Left renal pelvis (tissue), 4 donors: Measurements from ENCODE around the gene SURF2. TPM values are rescaled to one million over a fixed set of nuclear protein-coding genes. Genes with fewer than 3 reads are reported as not detected.

Experiments
- DNase-seq, 4 donors: peaks; one replicate each; pipeline ENCODE4 v3.0.0-alpha.2; 2013; ENCODE audit warnings: low read depth in 4 of 4, low spot score in 3 of 4
- polyA plus RNA-seq, 4 donors: library from polyadenylated mRNA; unstranded; fragments of 120-200 nt; gene quantifications; one replicate each; pipeline ENCODE4 v1.2.1, GENCODE V29; 2013; ENCODE audit not compliant: insufficient read length in 4 of 4

Gene SURF2
- polyA plus RNA-seq, 4 donors = 12.4 to 25.6 (median 20.9) TPM

DNA sequence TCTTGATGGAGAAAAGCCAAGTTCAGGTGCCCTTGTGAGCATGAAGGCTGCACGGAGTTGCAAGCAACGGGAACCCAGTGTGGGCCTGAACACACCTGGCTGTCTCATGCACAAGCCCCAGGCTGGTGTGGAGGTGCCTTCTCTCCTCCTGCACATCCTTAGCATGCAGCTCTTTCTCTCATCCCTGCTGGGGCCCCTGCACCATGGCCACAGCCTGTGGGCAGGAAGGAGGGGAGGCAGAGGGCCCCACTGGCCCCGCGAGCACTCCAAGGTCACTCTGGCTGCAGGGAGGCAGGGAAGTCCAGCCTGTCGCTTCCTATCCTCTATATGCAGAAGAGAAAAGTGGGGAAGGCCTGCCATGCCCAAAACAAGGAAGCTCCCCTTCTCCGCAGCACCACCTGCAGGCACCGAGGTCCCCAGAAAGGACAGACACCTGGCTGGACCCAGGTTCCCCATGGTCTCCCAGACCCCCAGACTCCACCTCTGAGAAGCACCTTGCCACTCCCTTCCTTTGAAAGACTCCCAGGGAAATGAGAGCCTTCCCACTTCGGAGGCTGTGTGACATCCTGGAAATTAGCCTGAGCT, 38.4 kb downstream of the SURF2 start:
- no peak for DNase-seq

DNA sequence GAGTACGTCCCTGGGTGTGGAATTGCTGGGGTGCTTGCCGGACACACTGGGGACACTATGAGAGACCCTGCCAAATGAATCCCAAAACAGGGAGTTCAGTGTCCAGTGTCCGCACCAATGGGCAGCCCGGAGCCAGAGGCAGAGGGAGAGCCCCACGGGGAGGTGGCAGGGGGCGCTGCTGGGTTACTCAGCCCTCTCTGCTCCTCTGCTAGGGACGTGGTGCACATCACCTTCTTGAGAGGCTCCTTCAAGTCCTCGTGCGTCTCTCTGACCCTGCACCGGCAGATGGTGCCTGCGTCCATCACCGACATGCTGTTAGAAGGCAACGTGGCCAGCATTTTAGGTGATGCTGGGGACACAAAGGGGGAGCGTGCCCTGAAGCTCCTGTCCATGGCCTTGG, 40.6 kb downstream of the SURF2 start:
- DNase-seq = no peak

DNA sequence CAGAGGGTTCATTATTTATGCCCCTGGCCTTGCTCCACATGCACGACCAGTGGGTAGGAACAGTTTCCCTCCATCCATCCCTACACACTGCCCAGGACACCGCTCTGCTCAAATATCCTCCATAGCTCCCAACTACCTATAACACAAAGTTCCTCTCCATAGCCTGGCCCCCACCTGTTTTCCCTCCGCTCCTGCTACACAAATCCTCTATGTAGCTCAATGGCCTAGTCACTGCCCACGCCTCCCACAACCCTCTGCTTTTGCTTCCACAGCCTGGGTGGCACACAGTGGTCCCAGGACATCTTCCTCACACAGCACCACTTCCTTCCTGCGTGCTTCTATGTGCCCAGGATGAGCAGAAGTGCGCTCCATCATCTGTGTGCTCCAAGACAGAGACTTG, 41.0 kb downstream of the SURF2 start:
- DNase-seq = no peak

DNA sequence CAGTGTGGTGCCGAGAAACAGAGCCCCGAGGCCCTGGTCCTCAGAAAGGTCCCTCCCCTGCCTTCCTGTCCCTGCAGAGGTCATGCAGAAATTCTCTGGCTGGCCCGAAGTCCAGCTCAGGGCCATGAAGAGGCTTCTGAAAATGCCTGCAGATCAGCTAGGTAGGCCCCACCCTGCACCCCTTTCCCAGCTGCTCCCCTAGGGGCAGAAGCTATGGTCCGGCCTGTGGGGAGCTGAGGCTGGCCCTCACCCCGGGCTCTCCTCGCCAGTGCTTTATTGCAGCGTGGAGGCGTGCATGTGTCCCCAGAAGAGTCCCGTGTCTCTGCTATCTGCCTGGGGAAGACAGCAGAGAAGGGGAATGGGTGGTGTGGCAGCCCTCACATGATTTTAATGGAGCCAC, 41.5 kb downstream of the SURF2 start:
- DNase-seq = no peak

DNA sequence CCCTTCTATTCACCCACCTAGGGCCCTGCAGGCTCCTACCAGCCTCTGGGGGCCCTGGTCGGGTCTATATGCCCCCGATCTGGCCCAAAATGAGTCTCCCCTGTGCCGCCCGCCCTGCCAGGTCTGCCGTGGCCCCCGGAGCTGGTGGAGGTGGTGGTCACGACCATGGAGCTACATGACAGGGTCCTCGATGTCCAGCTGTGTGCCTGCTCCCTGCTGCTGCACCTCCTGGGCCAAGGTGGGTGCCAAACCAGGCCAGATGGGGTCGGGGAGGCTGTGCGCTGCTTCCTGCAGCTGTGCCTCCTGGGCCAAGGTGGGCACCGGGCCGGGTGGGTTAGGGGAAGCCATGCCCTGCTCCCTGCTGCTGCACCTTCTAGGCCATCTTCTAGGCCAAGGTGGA, 43.9 kb downstream of the SURF2 start:
- DNase-seq = no peak

DNA sequence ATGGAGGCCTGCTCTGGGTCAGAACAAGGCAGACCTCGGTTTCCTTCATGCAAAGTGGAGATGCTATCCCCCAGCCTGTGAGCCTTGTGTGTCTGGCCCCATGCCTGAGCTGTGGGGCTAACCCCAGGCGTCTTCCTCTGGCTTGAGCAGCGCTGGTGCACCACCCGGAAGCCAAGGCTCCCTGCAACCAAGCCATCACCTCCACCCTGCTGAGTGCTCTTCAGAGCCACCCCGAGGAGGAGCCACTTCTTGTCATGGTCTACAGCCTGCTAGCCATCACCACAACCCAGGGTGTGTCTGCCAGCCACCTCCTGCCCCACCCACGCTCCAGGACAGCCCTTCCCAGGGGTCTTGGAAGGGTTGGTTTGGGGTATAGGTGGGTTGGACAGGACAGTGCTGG, 45.2 kb downstream of the SURF2 start:
- no peak for DNase-seq

DNA sequence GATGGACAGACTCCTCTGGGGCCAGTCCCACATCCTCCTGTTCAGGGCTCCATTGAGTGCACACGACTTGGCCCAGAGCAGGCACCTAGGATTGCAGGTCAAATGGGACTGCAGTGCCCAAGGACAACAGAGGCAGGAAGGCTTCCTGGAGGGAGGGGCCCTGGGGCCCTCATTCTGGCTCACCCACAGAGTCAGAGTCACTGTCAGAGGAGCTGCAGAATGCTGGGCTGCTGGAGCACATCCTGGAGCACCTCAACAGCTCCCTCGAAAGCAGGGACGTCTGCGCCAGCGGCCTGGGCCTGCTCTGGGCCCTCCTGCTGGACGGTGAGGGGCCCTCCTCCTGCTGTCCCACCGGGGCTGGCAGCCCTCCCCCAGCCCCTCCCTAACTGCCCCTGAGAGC, 46.3 kb downstream of the SURF2 start:
- no peak for DNase-seq

DNA sequence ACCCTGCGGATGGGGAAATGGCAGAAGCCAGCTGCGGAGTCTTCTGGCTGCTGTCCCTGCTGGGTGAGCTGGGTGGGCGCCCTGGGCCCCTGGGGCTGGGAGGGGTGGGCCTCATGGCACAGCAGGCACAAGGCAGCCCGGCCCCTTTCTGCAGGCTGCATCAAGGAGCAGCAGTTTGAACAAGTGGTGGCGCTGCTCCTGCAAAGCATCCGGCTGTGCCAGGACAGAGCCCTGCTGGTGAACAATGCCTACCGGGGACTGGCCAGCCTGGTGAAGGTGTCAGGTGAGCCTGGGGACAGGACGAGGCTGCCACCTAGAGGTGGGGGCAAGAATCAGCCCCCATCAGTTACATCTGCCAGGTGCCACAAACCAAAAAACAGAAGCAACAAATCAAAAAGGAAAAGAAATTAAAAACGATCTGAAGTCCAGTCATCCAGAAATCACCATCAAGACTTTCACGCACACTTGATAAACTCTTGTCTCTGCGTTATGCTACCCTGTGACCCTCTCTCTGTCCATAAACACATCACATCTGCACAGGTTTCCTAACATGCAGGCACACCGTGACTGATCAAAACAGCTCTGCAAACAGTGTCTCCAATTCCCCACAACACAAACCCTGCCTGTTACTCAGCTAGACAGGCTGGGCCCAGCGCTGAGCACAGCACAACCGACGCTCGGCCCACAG, 47.6 kb downstream of the SURF2 start:
- no peak for DNase-seq

DNA sequence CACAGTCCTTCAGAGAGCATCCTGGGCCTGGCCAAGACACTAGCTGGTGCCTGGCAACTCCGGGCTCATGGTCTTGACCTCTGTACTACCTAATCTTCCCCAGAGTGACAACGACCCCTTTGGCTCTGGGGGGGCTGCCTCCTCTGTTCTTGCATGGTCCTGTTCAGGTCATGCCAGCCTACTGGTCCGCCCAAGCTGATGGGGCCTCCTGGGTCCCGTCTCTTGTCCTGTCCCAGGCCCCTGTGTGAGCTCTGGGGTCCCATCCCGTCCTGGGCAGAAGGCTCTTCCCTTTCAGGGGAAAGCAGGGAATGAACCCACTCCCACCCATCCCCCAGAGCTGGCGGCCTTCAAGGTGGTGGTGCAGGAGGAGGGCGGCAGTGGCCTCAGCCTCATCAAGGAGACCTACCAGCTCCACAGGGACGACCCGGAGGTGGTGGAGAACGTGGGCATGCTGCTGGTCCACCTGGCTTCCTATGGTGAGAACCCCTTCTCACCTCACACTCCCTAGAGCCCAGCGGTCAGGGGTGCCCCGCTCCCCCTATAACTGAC, 48.2 kb downstream of the SURF2 start:
- no peak for DNase-seq

DNA sequence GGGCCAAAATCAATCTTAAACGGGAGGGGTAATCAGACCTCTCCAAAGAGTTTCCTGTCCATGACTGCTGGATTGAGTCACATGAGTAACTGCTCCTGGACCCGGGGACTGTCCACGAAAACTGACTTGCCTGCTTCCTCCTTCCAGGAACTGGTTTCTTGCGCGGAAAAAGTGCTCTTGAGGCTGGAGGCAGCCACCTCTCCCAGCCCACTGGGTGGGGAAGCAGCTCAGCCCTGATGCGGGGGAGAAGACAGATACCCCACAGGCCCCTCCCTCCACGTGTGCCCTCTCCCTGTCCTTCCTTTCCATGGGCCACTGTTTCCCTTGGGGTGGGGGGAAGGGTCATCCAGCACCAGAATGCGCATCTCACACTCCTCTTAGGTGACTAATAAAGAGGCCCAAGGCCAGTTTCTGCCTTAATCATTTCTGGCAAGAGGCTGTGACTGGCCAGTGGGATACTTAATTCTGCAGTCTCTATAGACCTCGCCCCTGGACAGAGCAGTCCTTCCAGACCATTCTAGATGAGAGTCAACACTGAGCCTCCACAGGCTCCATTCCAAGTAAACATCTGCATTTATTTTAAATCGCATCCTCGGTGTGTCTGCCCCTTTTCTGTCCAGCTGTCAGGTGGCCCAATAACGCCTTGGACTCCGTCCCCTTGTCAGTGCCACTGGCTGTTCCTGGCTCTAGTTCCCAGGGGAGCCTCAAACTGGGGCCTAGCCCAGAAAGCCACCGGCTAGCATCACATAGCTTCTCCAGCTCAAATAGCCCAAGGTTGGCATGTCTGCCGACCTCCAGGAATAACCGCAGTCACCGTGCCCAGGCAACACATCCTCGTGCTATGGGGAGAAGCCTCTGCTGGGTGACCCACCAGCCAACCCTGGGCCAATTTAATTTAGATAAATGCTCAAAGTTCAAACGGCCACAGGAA, 49.4 kb downstream of the SURF2 start:
- no peak for DNase-seq

DNA sequence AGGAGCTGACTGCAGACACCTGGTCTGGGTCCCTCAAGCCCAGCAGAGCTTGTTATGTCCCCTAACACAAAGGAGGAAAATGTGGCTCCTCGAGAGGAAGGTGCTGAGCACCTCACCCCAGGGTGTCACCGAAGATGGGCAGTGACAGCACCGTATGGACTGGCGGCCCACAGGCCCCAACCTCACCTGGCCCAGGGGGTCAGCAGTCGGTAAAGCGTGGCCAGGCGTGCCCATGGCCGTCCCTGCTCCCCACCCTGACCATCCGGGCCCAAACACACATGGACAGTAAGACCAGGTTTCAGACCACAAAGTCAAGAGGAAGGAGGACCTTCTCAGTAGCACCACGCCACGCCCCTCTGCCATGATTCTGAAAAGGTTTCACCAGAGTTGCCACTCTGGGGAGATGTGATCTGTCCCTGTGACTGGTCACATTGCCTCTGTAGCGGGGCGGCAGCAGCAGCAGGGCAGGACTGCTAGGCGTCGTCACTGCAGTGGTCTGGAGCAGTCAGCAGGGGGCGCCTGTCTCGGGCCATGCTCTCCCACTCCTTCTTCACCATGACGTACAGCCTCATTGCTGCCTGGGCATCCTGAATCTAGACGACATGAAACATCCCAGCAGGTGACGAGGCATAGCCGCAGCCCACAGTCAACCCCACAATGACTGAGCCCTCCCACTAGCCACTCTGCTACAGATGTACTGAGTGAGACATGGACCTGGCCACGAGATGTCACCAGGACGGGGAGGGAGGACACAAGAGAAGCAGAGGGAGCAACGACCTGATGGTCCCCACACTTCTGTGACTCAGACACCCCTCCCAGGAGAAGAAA, 50.3 kb downstream of the SURF2 start:
- peak in 2 of 4 donors; percentile 20 to 34 for DNase-seq

DNA sequence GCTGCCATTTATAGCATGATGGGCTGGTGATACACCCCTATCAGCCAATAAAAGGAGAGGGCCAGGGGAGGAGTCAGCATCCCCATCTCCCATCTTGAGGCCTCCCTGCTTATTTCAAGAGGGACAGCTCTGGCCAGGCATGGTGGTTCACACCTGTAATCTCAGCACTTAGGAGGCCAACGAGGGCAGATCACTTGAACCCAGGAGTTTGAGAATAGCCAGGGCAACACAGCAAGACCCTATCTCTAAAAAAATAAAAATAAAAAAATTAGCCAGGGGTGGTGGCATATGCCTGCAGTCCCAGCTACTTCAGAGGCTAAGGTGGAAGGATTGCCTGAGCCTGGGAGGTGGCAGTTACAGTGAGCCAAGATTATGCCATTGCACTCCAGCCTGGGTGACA, 51.7 kb downstream of the SURF2 start:
- DNase-seq = no peak

Other genes starting within 250 kb of the SURF2 start
- gene RALGDS, start 235.3 kb upstream of the SURF2 start, polyA plus RNA-seq = 10 to 100 TPM; 28.5 to 39.6 (median 33.9) TPM
- 1 to 10 TPM; 1.8 to 4.7 (median 2.4) TPM for gene GBGT1, start 192.6 kb upstream of the SURF2 start, polyA plus RNA-seq
- under 1 TPM in 2 of 4 donors, not detected in 2; 0.29 to 0.32 TPM for gene OBP2B, start 147.3 kb upstream of the SURF2 start, polyA plus RNA-seq
- gene ABO, start 81.3 kb upstream of the SURF2 start, polyA plus RNA-seq = 10 to 100 TPM in 3 of 4 donors, 1 to 10 TPM in 1; 3.0 to 29.2 (median 15.2) TPM
- 10 to 100 TPM; 21.1 to 36.9 (median 26.7) TPM for gene SURF6, start 20.4 kb upstream of the SURF2 start, polyA plus RNA-seq
- gene MED22, start 8.4 kb upstream of the SURF2 start, polyA plus RNA-seq = 10 to 100 TPM; 24.2 to 29.9 (median 24.8) TPM
- gene RPL7A, start 8.3 kb upstream of the SURF2 start, polyA plus RNA-seq = 1,000 to 10,000 TPM; 2,222 to 2,557 (median 2,398) TPM
- 10 to 100 TPM; 22.0 to 50.5 (median 38.9) TPM for gene SURF1, start 63 bp upstream of the SURF2 start, polyA plus RNA-seq
- 100 to 1,000 TPM; 159 to 184 (median 178) TPM for gene SURF4, start 19.5 kb downstream of the SURF2 start, polyA plus RNA-seq
- gene STKLD1, start 19.8 kb downstream of the SURF2 start, polyA plus RNA-seq = 1 to 10 TPM; 2.9 to 6.7 (median 4.5) TPM
- 10 to 100 TPM; 23.2 to 30.3 (median 27.7) TPM for gene REXO4, start 61.5 kb downstream of the SURF2 start, polyA plus RNA-seq
- 10 to 100 TPM in 1 of 4 donors, 1 to 10 TPM in 3; 7.1 to 14.0 (median 7.6) TPM for gene ADAMTS13, start 65.8 kb downstream of the SURF2 start, polyA plus RNA-seq
- 10 to 100 TPM; 16.6 to 36.6 (median 28.5) TPM for gene CACFD1, start 103.4 kb downstream of the SURF2 start, polyA plus RNA-seq
- 1 to 10 TPM in 3 of 4 donors, under 1 TPM in 1; 0.76 to 1.8 (median 1.5) TPM for gene SLC2A6, start 122.5 kb downstream of the SURF2 start, polyA plus RNA-seq
- gene MYMK, start 168.4 kb downstream of the SURF2 start, polyA plus RNA-seq = under 1 TPM in 1 of 4 donors, not detected in 3; 0.22 TPM
- gene ADAMTSL2, start 178.2 kb downstream of the SURF2 start, polyA plus RNA-seq = 10 to 100 TPM in 1 of 4 donors, 1 to 10 TPM in 3; 1.7 to 38.7 (median 2.5) TPM